ENCODE data around the gene LZTS3.

Gene LZTS3

GRCh38 chr20:3175270-3175669 lies 1.9 kb upstream of the LZTS3 start:
- no peaks in the 10 kb centered on the region for H3K36me3 ChIP-seq (ENCODE audit: control insufficient read depth, low read length)
- no peak overlapping the region for H3K4me3 ChIP-seq (ENCODE audit: low read length)
- H3K27ac ChIP-seq (ENCODE audit: low read depth, low read length), result no peak overlapping the region
- H3K9me2 ChIP-seq (replicated peaks; ENCODE audit: control insufficient read depth, low read length), result no peaks in the 10 kb centered on the region
- H3K79me2 ChIP-seq (ENCODE audit: control insufficient read depth, low read length), result no peaks in the 10 kb centered on the region
- H4K20me1 ChIP-seq (ENCODE audit: control insufficient read depth, insufficient read depth, low read depth, low read length), result no peaks in the 10 kb centered on the region
- H3F3A ChIP-seq (ENCODE audit: control insufficient read depth, insufficient read depth), result peaks cover 6% of the 10 kb centered on the region; the same call in 1 of the 2 replicates
- peaks cover 14% of the 10 kb centered on the region for H3K4me1 ChIP-seq (ENCODE audit: control insufficient read depth, low read length)
- TF ChIP-seq, protein P1, sequence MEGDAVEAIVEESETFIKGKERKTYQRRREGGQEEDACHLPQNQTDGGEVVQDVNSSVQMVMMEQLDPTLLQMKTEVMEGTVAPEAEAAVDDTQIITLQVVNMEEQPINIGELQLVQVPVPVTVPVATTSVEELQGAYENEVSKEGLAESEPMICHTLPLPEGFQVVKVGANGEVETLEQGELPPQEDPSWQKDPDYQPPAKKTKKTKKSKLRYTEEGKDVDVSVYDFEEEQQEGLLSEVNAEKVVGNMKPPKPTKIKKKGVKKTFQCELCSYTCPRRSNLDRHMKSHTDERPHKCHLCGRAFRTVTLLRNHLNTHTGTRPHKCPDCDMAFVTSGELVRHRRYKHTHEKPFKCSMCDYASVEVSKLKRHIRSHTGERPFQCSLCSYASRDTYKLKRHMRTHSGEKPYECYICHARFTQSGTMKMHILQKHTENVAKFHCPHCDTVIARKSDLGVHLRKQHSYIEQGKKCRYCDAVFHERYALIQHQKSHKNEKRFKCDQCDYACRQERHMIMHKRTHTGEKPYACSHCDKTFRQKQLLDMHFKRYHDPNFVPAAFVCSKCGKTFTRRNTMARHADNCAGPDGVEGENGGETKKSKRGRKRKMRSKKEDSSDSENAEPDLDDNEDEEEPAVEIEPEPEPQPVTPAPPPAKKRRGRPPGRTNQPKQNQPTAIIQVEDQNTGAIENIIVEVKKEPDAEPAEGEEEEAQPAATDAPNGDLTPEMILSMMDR (IDR thresholded peaks at IDR 0.05; ENCODE audit: low read depth, low read length, poor library complexity, severe bottlenecking), result no peak
- 0 out of 2 replicates have a peak, but pooled peaks have one; percentile 7 for TF ChIP-seq EZH2phosphoT487 (IDR thresholded peaks at IDR 0.05; ENCODE audit: borderline replicate concordance, low read length)
- no peaks in the 10 kb centered on the region for H3K9me3 ChIP-seq (ENCODE audit: control insufficient read depth, insufficient read depth, low read length)
- no peak overlapping the region for H3K4me2 ChIP-seq (ENCODE audit: low read length)
- peaks cover 43% of the 10 kb centered on the region for H3K27me3 ChIP-seq (ENCODE audit: control insufficient read depth, low read length)

- no peak overlapping the region for H3K27ac ChIP-seq (ENCODE audit: low read depth, low read length)
- no peaks in the 10 kb centered on the region for H3K9me2 ChIP-seq (replicated peaks; ENCODE audit: control insufficient read depth, low read length)
- no peaks in the 10 kb centered on the region for H4K20me1 ChIP-seq (ENCODE audit: control insufficient read depth, insufficient read depth, low read depth, low read length)
- no peaks in the 10 kb centered on the region for H3K36me3 ChIP-seq (ENCODE audit: control insufficient read depth, low read length)
- peak overlapping the region; percentile 99 for H3K4me2 ChIP-seq (ENCODE audit: low read length)
- H3K9me3 ChIP-seq (ENCODE audit: control insufficient read depth, insufficient read depth, low read length), result no peaks in the 10 kb centered on the region
- no peaks in the 10 kb centered on the region for H3K79me2 ChIP-seq (ENCODE audit: control insufficient read depth, low read length)
- peaks cover 43% of the 10 kb centered on the region for H3K27me3 ChIP-seq (ENCODE audit: control insufficient read depth, low read length)
- TF ChIP-seq, protein P1 (IDR thresholded peaks at IDR 0.05; ENCODE audit: low read depth, low read length, poor library complexity, severe bottlenecking), result no peak
- no peak; the same call in 1 of the 2 replicates for TF ChIP-seq EZH2phosphoT487 (IDR thresholded peaks at IDR 0.05; ENCODE audit: borderline replicate concordance, low read length)
- peak overlapping the region; percentile 86 for H3K4me3 ChIP-seq (ENCODE audit: low read length)
- H3F3A ChIP-seq (ENCODE audit: control insufficient read depth, insufficient read depth), result peaks cover 6% of the 10 kb centered on the region; the same call in 1 of the 2 replicates
- H3K4me1 ChIP-seq (ENCODE audit: control insufficient read depth, low read length), result peaks cover 14% of the 10 kb centered on the region
Observed at GRCh38 chr20:3174442-3175261, 1.3 kb upstream of the LZTS3 start.

DNA sequence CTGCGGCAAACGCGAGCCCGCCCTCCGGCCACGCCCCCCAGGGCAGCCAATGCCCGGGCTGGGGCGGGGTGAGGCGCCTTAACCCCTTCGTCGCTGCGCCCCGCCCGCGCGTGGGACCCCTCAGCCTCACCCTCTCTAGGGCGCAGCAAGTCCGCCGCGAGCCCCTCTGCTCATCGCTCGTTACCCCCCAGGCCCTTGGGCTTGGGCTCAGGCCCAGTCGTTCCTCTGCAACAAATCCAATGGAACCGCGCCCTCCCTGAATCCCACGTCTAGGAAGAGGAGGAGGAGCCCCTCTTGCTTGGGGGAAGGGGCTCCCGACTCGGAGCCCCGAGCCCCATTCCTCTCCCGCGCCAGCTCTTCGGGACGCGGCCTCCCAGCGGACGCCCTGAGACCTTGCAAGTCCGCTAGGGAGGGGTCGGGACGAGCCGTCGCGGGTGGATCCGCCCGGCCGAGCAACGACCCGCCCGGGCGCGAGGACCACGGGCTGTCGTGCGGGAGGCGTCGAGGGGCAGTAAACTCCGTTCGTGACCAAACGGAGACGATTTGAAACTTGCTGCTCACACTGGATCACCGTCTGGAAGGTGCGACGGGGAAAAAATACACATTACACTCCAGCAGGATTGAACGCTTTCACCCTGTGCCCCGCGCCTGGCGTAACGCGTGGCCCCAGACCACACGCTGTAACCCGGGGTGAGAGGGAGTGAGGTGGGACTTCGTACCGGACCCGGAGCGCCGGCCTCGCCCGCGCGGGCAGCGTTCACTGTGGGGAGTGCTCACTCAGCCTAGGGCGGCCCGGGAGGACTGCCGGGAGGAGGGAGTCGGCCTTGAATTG lies 477 bp upstream of the LZTS3 start:
- Histone ChIP-seq H3K9me2 (replicated peaks; ENCODE audit: control insufficient read depth, low read length) (no peaks in the 10 kb centered on the region), H3K4me1 (ENCODE audit: control insufficient read depth, low read length) (peaks cover 14% of the 10 kb centered on the region), H3K79me2 (ENCODE audit: control insufficient read depth, low read length) (no peaks in the 10 kb centered on the region), H3K9me3 (ENCODE audit: control insufficient read depth, insufficient read depth, low read length) (no peaks in the 10 kb centered on the region), H3F3A (ENCODE audit: control insufficient read depth, insufficient read depth) (peaks cover 6% of the 10 kb centered on the region; the same call in 1 of the 2 replicates), H4K20me1 (ENCODE audit: control insufficient read depth, insufficient read depth, low read depth, low read length) (no peaks in the 10 kb centered on the region), H3K4me2 (ENCODE audit: low read length) (peak overlapping the region; percentile 99), H3K36me3 (ENCODE audit: control insufficient read depth, low read length) (no peaks in the 10 kb centered on the region), H3K27ac (ENCODE audit: low read depth, low read length) (no peak overlapping the region), H3K27me3 (ENCODE audit: control insufficient read depth, low read length) (peaks cover 48% of the 10 kb centered on the region), H3K4me3 (ENCODE audit: low read length) (peak overlapping the region; percentile 86)
- TF ChIP-seq EZH2phosphoT487 (IDR thresholded peaks at IDR 0.05; ENCODE audit: borderline replicate concordance, low read length), result 0 out of 2 replicates have a peak, but pooled peaks have one; percentile 72
- TF ChIP-seq, protein P1 (IDR thresholded peaks at IDR 0.05; ENCODE audit: low read depth, low read length, poor library complexity, severe bottlenecking), result no peak

Data from DOHH2 (cell line).